AG04450 (cell line): ENCODE data around the gene PAN3. TPM values are rescaled to one million over a fixed set of nuclear protein-coding genes. Genes with fewer than 3 reads are reported as not detected.

Source experiments
- CTCF ChIA-PET: fragments of 300-600, 350-600 bp; formaldehyde crosslinking; extraction: SDS; loops from one replicate; lab custom pipeline; 2022; ENCODE audit warnings: antibody characterized with exemption, inconsistent platforms; lab: Charles Lee
- POLR2A ChIA-PET: fragments of 350-600 bp; formaldehyde crosslinking; extraction: SDS; loops from one replicate; lab custom pipeline; 2021; ENCODE audit warnings: antibody characterized with exemption, inconsistent platforms; lab: Yijun Ruan, JAX
- DNase-seq: peaks from one replicate; pipeline ENCODE4 v3.0.0-alpha.2; 2011; ENCODE audit warnings: low read depth, low spot score
- H3K27ac ChIP-seq: one replicate; pipeline ENCODE4 v1.5.1; 2012; ENCODE audit warnings: low read depth, low read length, control low read depth
- H3K27me3 ChIP-seq: one replicate; pipeline ENCODE4 v1.6.0; 2012; ENCODE audit warnings: low read length; ENCODE audit not compliant: control insufficient read depth, insufficient read depth
- H3K4me3 ChIP-seq: 2 replicates; pipeline ENCODE4 v1.5.1; 2011; ENCODE audit warnings: mild to moderate bottlenecking, low read depth, low read length, control low read depth
- H3K9me3 ChIP-seq: 2 replicates; pipeline ENCODE4 v1.5.1; 2012; ENCODE audit warnings: low read length; ENCODE audit not compliant: control insufficient read depth, insufficient read depth
- CTCF ChIP-seq: IDR thresholded peaks from 2 replicates; pipeline ENCODE4 v1.5.1; 2011; ENCODE audit warnings: low read depth, low read length, control low read depth, inconsistent platforms
- polyA plus RNA-seq: library from polyadenylated mRNA; depleted of rRNA; stranded (reverse); fragments of >200 nt; gene quantifications from 2 replicates; pipeline ENCODE4 v1.2.3, GENCODE V29; 2011

The PAN3 gene
- polyA plus RNA-seq, 1 experiment: 17.8 TPM

- CTCF ChIA-PET: interaction anchor here (0.6 kb wide), 1 partner anchor 9 kb away, joined by 3 read pairs; no protein-coding TSS in a partner anchor
- no peak for DNase-seq
- H3K27ac ChIP-seq: no peak overlapping the region
- POLR2A ChIA-PET: no interaction called here
- TF ChIP-seq CTCF: no peak
- no peak overlapping the region for H3K4me3 ChIP-seq
- H3K9me3 ChIP-seq: no peaks in the 10 kb centered on the region
- H3K27me3 ChIP-seq: no peaks in the 10 kb centered on the region
Observed at GRCh38 chr13:28147495-28147894, 9.2 kb downstream of the PAN3 start.

GRCh38 chr13:28159057-28159456 is 20.7 kb downstream of the PAN3 start:
- ChIA-PET POLR2A (no interaction called here), CTCF (no interaction called here)
- Histone ChIP-seq H3K27ac (no peak overlapping the region), H3K27me3 (no peaks in the 10 kb centered on the region), H3K9me3 (no peaks in the 10 kb centered on the region; the same call in 1 of the 2 replicates), H3K4me3 (no peak overlapping the region)
- DNase-seq: no peak
- TF ChIP-seq CTCF: no peak

- POLR2A ChIA-PET: interaction anchor here (0.6 to 1.3 kb wide), 2 partner anchors 22 to 30 kb away, joined by 3 to 4 read pairs; no protein-coding TSS in a partner anchor
- H3K4me3 ChIP-seq: no peak overlapping the region
- TF ChIP-seq CTCF: no peak
- CTCF ChIA-PET: no interaction called here
- no peaks in the 10 kb centered on the region for H3K9me3 ChIP-seq
- H3K27me3 ChIP-seq: no peaks in the 10 kb centered on the region
- no peak overlapping the region for H3K27ac ChIP-seq
- DNase-seq: no peak
Observed at GRCh38 chr13:28161370-28161769, 23.0 kb downstream of the PAN3 start.

- no peak overlapping the region for H3K4me3 ChIP-seq
- no peak for TF ChIP-seq CTCF
- DNase-seq: no peak
- H3K27ac ChIP-seq: no peak overlapping the region
- ChIA-PET POLR2A (no interaction called here), CTCF (no interaction called here)
- no peaks in the 10 kb centered on the region for H3K27me3 ChIP-seq
- H3K9me3 ChIP-seq: no peaks in the 10 kb centered on the region
Observed at GRCh38 chr13:28163587-28163986, 25.2 kb downstream of the PAN3 start.

GRCh38 chr13:28166257-28166656 is 27.9 kb downstream of the PAN3 start:
- H3K27me3 ChIP-seq: no peaks in the 10 kb centered on the region
- CTCF ChIA-PET: no interaction called here
- H3K9me3 ChIP-seq: no peaks in the 10 kb centered on the region
- H3K4me3 ChIP-seq: no peak overlapping the region
- DNase-seq: no peak
- H3K27ac ChIP-seq: no peak overlapping the region
- TF ChIP-seq CTCF: no peak
- POLR2A ChIA-PET: no interaction called here
